Measurements from ENCODE around the gene MYH15.

DNA sequence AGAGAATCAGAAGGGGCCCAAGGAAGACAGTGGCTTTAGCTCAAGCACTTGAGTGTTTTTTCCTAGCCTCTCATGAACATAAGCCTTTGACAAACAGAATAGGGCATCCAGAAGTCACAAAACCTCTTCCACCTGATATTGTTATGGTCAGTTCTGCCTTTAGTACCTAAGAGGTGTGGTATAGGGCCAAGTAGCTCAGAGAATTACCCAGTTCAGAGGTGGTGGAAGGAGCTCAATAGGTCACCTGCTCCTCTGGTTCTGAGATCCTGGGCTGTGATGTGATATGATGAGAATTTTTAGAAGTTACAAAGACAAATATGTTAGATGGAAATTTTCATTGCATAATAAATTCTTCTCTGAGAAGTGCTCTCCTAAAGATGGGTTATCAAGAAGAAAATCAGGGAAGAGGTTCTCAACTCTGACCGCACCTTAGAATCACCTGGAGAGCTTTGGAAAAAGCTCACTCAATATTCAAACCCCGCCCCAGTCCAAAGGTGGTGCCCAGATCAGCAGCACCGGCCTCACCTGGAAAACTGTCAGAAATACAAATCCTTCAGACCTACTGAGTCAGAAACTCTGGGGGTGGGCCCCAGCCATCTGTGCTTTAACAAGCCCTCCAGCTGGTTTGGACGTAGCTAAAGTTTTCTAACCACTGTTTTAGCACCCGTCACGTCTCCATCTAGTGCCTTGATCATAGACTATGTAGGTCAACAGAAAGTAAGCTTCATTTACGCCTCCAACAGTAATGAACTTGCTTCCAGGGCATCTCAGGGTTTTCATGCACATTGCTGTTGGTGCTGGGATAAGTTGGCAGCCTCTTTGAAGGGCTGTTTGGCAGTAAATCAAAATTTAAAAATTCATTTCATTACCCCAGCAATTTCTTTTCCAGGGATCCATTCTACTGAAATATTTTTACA is 101.3 kb downstream of the MYH15 start:
- TF ChIP-seq, protein P1, sequence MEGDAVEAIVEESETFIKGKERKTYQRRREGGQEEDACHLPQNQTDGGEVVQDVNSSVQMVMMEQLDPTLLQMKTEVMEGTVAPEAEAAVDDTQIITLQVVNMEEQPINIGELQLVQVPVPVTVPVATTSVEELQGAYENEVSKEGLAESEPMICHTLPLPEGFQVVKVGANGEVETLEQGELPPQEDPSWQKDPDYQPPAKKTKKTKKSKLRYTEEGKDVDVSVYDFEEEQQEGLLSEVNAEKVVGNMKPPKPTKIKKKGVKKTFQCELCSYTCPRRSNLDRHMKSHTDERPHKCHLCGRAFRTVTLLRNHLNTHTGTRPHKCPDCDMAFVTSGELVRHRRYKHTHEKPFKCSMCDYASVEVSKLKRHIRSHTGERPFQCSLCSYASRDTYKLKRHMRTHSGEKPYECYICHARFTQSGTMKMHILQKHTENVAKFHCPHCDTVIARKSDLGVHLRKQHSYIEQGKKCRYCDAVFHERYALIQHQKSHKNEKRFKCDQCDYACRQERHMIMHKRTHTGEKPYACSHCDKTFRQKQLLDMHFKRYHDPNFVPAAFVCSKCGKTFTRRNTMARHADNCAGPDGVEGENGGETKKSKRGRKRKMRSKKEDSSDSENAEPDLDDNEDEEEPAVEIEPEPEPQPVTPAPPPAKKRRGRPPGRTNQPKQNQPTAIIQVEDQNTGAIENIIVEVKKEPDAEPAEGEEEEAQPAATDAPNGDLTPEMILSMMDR (IDR thresholded peaks at IDR 0.05; ENCODE audit: low read depth, low read length, missing input control): no peak
- no peak for TF ChIP-seq HNF4G (IDR thresholded peaks at IDR 0.05)
- TF ChIP-seq EGR1 (IDR thresholded peaks at IDR 0.05; ENCODE audit: low read depth in 2 of 2): no peak
- TF ChIP-seq, protein P2, sequence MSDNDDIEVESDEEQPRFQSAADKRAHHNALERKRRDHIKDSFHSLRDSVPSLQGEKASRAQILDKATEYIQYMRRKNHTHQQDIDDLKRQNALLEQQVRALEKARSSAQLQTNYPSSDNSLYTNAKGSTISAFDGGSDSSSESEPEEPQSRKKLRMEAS (IDR thresholded peaks at IDR 0.05): no peak
- TF ChIP-seq RAD21 (IDR thresholded peaks at IDR 0.05): no peak
- TF ChIP-seq, protein P3, sequence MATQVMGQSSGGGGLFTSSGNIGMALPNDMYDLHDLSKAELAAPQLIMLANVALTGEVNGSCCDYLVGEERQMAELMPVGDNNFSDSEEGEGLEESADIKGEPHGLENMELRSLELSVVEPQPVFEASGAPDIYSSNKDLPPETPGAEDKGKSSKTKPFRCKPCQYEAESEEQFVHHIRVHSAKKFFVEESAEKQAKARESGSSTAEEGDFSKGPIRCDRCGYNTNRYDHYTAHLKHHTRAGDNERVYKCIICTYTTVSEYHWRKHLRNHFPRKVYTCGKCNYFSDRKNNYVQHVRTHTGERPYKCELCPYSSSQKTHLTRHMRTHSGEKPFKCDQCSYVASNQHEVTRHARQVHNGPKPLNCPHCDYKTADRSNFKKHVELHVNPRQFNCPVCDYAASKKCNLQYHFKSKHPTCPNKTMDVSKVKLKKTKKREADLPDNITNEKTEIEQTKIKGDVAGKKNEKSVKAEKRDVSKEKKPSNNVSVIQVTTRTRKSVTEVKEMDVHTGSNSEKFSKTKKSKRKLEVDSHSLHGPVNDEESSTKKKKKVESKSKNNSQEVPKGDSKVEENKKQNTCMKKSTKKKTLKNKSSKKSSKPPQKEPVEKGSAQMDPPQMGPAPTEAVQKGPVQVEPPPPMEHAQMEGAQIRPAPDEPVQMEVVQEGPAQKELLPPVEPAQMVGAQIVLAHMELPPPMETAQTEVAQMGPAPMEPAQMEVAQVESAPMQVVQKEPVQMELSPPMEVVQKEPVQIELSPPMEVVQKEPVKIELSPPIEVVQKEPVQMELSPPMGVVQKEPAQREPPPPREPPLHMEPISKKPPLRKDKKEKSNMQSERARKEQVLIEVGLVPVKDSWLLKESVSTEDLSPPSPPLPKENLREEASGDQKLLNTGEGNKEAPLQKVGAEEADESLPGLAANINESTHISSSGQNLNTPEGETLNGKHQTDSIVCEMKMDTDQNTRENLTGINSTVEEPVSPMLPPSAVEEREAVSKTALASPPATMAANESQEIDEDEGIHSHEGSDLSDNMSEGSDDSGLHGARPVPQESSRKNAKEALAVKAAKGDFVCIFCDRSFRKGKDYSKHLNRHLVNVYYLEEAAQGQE (IDR thresholded peaks at IDR 0.05): no peak
- TF ChIP-seq GABPA (IDR thresholded peaks at IDR 0.05 in 1 of 2, conservative IDR thresholded peaks at IDR 0.05 in 1 of 2): no peak

Data from liver (tissue), 3 donors.